ENCODE measurements around the gene PLXNB3.

GRCh38 chrX:153728095-153728494 is 36.0 kb upstream of the PLXNB3 start:
- TF ChIP-seq POLR2AphosphoS5 (IDR thresholded peaks at IDR 0.05) (no peak), TAF1 (IDR thresholded peaks at IDR 0.05; ENCODE audit: low read depth) (no peak), CTCF (IDR thresholded peaks at IDR 0.05; ENCODE audit: poor library complexity, severe bottlenecking) (no peak), REST (IDR thresholded peaks at IDR 0.05; ENCODE audit: borderline replicate concordance) (no peak), MXI1 (conservative IDR thresholded peaks at IDR 0.05; ENCODE audit: poor library complexity, severe bottlenecking) (no peak), EP300 (conservative IDR thresholded peaks at IDR 0.05; ENCODE audit: poor library complexity, severe bottlenecking) (no peak)

Measured in neural cell (in vitro differentiated cells).